ENCODE data around the gene SRR.

- no peak for TF ChIP-seq CTCF (IDR thresholded peaks at IDR 0.05; ENCODE audit: low read length)
- TF ChIP-seq EZH2 (optimal IDR thresholded peaks at IDR 0.05; ENCODE audit: low read depth, low read length): no peak
- TF ChIP-seq EZH2phosphoT487 (IDR thresholded peaks at IDR 0.05; ENCODE audit: low read length): no peak
Measured at GRCh38 chr17:2321399-2321798, 17.6 kb downstream of the SRR start.

All from MM.1S (cell line).